Brain microvascular endothelial cell (primary cell): Measurements from ENCODE around the gene ADAMTSL3.

ENCODE experiments used
- DNase-seq: peaks from one replicate; pipeline ENCODE4 v3.0.0-alpha.2; 2020
- H3K27ac ChIP-seq: fragments of 250-450 bp; sonication (Bioruptor Pico); 2 replicates; pipeline ENCODE4 v1.5.1; 2020; ENCODE audit warnings: mild to moderate bottlenecking, moderate library complexity
- H3K27me3 ChIP-seq: fragments of 250-450 bp; sonication (Bioruptor Pico); replicated peaks from 2 replicates; pipeline ENCODE4 v1.5.1; 2020; ENCODE audit warnings: mild to moderate bottlenecking
- H3K36me3 ChIP-seq: fragments of 250-450 bp; sonication (Bioruptor Pico); replicated peaks from 2 replicates; pipeline ENCODE4 v1.5.1; 2020; ENCODE audit warnings: mild to moderate bottlenecking
- H3K4me3 ChIP-seq: 2 replicates; pipeline ENCODE4 v1.5.1; 2011; ENCODE audit warnings: low read depth, mild to moderate bottlenecking, control low read depth, low read length, moderate library complexity
- in situ Hi-C: cut with HindIII; loops from 2 replicates; pipeline ENCODE4 v1.10.0; 2017; ENCODE audit warnings: low sequenced_read_pairs, low pct_ligation_motif_present
- TF ChIP-seq, protein P1 (sequence below): IDR thresholded peaks from 2 replicates; pipeline ENCODE4 v1.5.1; 2011; ENCODE audit warnings: low read depth, mild to moderate bottlenecking, moderate library complexity, low read length, control low read depth, inconsistent platforms; ENCODE audit errors: missing control alignments

The ADAMTSL3 gene

DNA sequence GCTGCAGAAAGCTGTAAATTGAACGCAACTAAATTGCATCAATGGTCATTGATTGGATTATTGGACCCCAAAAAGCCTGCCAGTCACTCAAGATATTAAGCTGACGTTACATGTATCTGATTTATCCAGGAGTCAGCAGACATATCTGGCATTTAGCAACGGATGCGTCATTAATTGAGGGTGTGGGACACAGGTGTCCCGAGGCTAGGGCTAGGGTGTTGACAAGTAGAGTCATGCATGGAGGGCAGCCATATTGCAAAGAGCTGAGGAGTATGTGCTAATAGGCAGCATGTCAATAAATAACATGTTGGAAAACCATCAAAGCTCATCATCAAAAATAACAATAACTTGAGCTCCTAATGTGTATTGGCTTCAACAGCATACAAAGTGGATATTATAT lies 347.1 kb downstream of the ADAMTSL3 start:
- H3K4me3 ChIP-seq: no peak overlapping the region
- no peak for DNase-seq
- in situ Hi-C loops: no loop called here
- no peaks in the 10 kb centered on the region for H3K36me3 ChIP-seq
- TF ChIP-seq, protein P1, sequence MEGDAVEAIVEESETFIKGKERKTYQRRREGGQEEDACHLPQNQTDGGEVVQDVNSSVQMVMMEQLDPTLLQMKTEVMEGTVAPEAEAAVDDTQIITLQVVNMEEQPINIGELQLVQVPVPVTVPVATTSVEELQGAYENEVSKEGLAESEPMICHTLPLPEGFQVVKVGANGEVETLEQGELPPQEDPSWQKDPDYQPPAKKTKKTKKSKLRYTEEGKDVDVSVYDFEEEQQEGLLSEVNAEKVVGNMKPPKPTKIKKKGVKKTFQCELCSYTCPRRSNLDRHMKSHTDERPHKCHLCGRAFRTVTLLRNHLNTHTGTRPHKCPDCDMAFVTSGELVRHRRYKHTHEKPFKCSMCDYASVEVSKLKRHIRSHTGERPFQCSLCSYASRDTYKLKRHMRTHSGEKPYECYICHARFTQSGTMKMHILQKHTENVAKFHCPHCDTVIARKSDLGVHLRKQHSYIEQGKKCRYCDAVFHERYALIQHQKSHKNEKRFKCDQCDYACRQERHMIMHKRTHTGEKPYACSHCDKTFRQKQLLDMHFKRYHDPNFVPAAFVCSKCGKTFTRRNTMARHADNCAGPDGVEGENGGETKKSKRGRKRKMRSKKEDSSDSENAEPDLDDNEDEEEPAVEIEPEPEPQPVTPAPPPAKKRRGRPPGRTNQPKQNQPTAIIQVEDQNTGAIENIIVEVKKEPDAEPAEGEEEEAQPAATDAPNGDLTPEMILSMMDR: no peak
- H3K27me3 ChIP-seq: no peaks in the 10 kb centered on the region
- H3K27ac ChIP-seq: no peak overlapping the region

- Histone ChIP-seq H3K27ac (no peak overlapping the region), H3K27me3 (no peaks in the 10 kb centered on the region), H3K36me3 (no peaks in the 10 kb centered on the region), H3K4me3 (no peak overlapping the region)
- DNase-seq: no peak
- TF ChIP-seq, protein P1: no peak
- in situ Hi-C loops: no loop called here
Measured at GRCh38 chr15:84001655-84002054, 347.7 kb downstream of the ADAMTSL3 start.

DNA sequence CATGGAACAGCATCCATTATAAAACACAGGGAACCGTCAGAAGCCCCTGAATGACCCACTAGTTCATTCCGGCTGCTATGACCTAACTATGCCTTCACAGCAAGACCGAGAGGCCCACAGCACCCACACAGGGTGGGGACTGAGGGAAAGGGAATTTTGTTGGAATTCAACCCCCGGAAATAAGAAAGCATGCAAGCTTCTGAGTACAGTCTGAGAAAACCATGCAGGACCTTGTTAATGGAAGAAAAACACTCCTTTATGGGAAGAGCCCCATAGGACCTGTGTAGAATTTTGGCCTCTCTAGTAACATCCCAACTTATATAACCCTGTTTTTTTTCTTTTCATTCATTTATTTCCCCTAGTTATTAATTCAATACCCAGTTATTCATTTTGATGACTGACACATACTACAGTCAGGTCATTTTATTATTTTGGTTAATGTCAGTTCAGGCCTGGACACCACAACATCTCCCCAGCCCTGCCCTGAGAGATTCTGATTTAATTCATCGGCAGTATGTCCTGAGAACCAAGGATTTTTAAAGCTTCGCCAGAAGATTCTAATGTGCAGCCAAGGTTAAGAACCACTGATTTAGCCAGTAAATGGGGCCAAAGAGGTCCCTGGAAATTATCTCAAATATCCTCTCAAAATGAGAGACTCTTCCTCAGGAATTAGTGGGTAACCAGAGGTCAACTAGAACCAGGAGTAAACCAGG lies 350.0 kb downstream of the ADAMTSL3 start:
- Histone ChIP-seq H3K36me3 (no peaks in the 10 kb centered on the region), H3K27ac (no peak overlapping the region), H3K27me3 (no peaks in the 10 kb centered on the region), H3K4me3 (no peak overlapping the region)
- no peak for DNase-seq
- TF ChIP-seq, protein P1: no peak
- in situ Hi-C loops: no loop called here

- in situ Hi-C loops: no loop called here
- H3K4me3 ChIP-seq: no peak overlapping the region
- no peaks in the 10 kb centered on the region for H3K27me3 ChIP-seq
- TF ChIP-seq, protein P1: no peak
- DNase-seq: no peak
- no peaks in the 10 kb centered on the region for H3K36me3 ChIP-seq
- no peak overlapping the region for H3K27ac ChIP-seq
Measured at GRCh38 chr15:84006421-84006820, 352.5 kb downstream of the ADAMTSL3 start.

GRCh38 chr15:84009616-84010015 lies 355.7 kb downstream of the ADAMTSL3 start:
- Histone ChIP-seq H3K27me3 (no peaks in the 10 kb centered on the region), H3K4me3 (no peak overlapping the region), H3K27ac (no peak overlapping the region), H3K36me3 (no peaks in the 10 kb centered on the region)
- DNase-seq: no peak
- in situ Hi-C loops: no loop called here
- TF ChIP-seq, protein P1: no peak

- H3K27me3 ChIP-seq: no peaks in the 10 kb centered on the region
- DNase-seq: no peak
- TF ChIP-seq, protein P1: no peak
- H3K36me3 ChIP-seq: no peaks in the 10 kb centered on the region
- in situ Hi-C loops: no loop called here
- H3K4me3 ChIP-seq: no peak overlapping the region
- no peak overlapping the region for H3K27ac ChIP-seq
Measured at GRCh38 chr15:84010246-84010645, 356.3 kb downstream of the ADAMTSL3 start.
